HCT116 (cell line): ENCODE results near the gene TTBK1. TPM values are rescaled to one million over a fixed set of nuclear protein-coding genes. Genes with fewer than 3 reads are reported as not detected.

Source experiments
- ATAC-seq: fragments of 200-7000 bp; cut with Tn5 transposase; 2 replicates; pipeline ENCODE4 v1.9.1; 2020; ENCODE audit warnings: mild to moderate bottlenecking, moderate library complexity
- BruUV-seq: library from RNA; stranded (reverse); fragments of 400-500 nt; replicated peaks from 2 replicates; lab custom pipeline; 2021; lab: Mats Ljungman, UMichigan
- CTCF ChIA-PET: fragments of 300-600 bp; sonication (Branson Sonifier 250); formaldehyde crosslinking; loops from one replicate; lab custom pipeline; 2021; ENCODE audit warnings: antibody characterized with exemption; lab: Charles Lee
- POLR2A ChIA-PET: fragments of 300-600, 350-600 bp; sonication (Branson Sonifier 250); formaldehyde crosslinking; loops from one replicate; lab custom pipeline; 2021; ENCODE audit warnings: antibody characterized with exemption; lab: Charles Lee
- RAD21 ChIA-PET, 2 experiments: fragments of 300-600 bp; sonication (Branson Sonifier 250); formaldehyde crosslinking; loops; one replicate each; lab custom pipeline; 2023; ENCODE audit warnings: low total read pairs in 2 of 2; ENCODE audit not compliant: uncharacterized antibody in 2 of 2, unreplicated experiment in 2 of 2, low non-redundant PET in 1 of 2; lab: Charles Lee
- DNase-seq: peaks from one replicate; pipeline ENCODE4 v3.0.0-alpha.2; 2010; ENCODE audit warnings: low read depth, low spot score
- H2AFZ ChIP-seq: fragments of 200-600 bp; shearing (Covaris generic), sonication (generic); 2 replicates; pipeline ENCODE4 v1.6.1; 2017; ENCODE audit warnings: low read depth, mixed run types, mixed read lengths, antibody characterized with exemption, low read length; ENCODE audit not compliant: poor library complexity, severe bottlenecking
- H3K27ac ChIP-seq: 2 replicates; pipeline ENCODE4 v1.5.1; 2012; ENCODE audit warnings: low read depth, low read length
- H3K27me3 ChIP-seq: fragments of 200-600 bp; sonication (generic); 2 replicates; pipeline ENCODE4 v1.6.1; 2016; ENCODE audit warnings: mixed run types, low read length, mixed read lengths; ENCODE audit not compliant: insufficient read depth
- H3K36me3 ChIP-seq, 2 experiments: fragments of 200-500 bp in 1 of 2; fragments of 200-600 bp in 1 of 2; sonication (Bioruptor generic) in 1 of 2; sonication (generic) in 1 of 2; 2 replicates each; pipeline versions ENCODE4 v1.5.1 to v1.6.1; 2014 to 2016; ENCODE audit warnings: low read length in 2 of 2, inconsistent platforms in 1 of 2, mixed read lengths in 1 of 2, mixed run types in 1 of 2; ENCODE audit not compliant: insufficient read depth in 2 of 2, control insufficient read depth in 1 of 2
- H3K4me1 ChIP-seq, 2 experiments: fragments of 200-600 bp in 1 of 2; sonication (generic) in 1 of 2; 2 replicates each; pipeline versions ENCODE4 v1.5.1 to v1.6.1; 2012 to 2017; ENCODE audit warnings: low read length in 2 of 2, inconsistent platforms in 1 of 2, mild to moderate bottlenecking in 1 of 2, mixed read lengths in 1 of 2, mixed run types in 1 of 2, moderate library complexity in 1 of 2; ENCODE audit not compliant: insufficient read depth in 2 of 2, control insufficient read depth in 1 of 2
- H3K4me2 ChIP-seq: fragments of 200-600 bp; sonication (generic); 2 replicates; pipeline ENCODE4 v1.6.1; 2017; ENCODE audit warnings: mixed run types, low read length, mixed read lengths
- H3K4me3 ChIP-seq, 2 experiments: fragments of 200-600 bp in 1 of 2; sonication (generic) in 1 of 2; replicated peaks in 1 of 2; 2 replicates each; pipeline ENCODE4 v1.5.1; 2011 to 2016; ENCODE audit warnings: low read length in 2 of 2, control low read depth in 1 of 2, low read depth in 1 of 2, mild to moderate bottlenecking in 1 of 2, mixed read lengths in 1 of 2, mixed run types in 1 of 2
- H3K79me2 ChIP-seq: fragments of 200-600 bp; sonication (generic); 2 replicates; pipeline ENCODE4 v1.6.1; 2017; ENCODE audit warnings: mild to moderate bottlenecking, mixed run types, low read length, moderate library complexity, mixed read lengths; ENCODE audit not compliant: insufficient read depth
- H3K9ac ChIP-seq: fragments of 200-600 bp; sonication (generic); 2 replicates; pipeline ENCODE4 v1.6.1; 2016; ENCODE audit warnings: low read length, mixed read lengths
- H3K9me2 ChIP-seq: fragments of 200-600 bp; sonication (generic), shearing (Covaris generic); 2 replicates; pipeline ENCODE4 v1.6.1; 2017; ENCODE audit warnings: mixed run types, mild to moderate bottlenecking, moderate library complexity; ENCODE audit not compliant: insufficient read depth
- H3K9me3 ChIP-seq, 2 experiments: fragments of 200-500 bp in 1 of 2; fragments of 200-600 bp in 1 of 2; sonication (Bioruptor generic) in 1 of 2; sonication (generic) in 1 of 2; 2 replicates each; pipeline ENCODE4 v1.6.1; 2014 to 2017; ENCODE audit warnings: low read length in 2 of 2, mixed read lengths in 2 of 2, inconsistent platforms in 1 of 2, low read depth in 1 of 2, mild to moderate bottlenecking in 1 of 2, mixed run types in 1 of 2, moderate library complexity in 1 of 2; ENCODE audit not compliant: control insufficient read depth in 1 of 2, insufficient read depth in 1 of 2
- H4K20me1 ChIP-seq: fragments of 200-600 bp; sonication (generic), shearing (Covaris generic); 2 replicates; pipeline ENCODE4 v1.6.1; 2017; ENCODE audit warnings: mixed run types, mild to moderate bottlenecking, moderate library complexity; ENCODE audit not compliant: insufficient read depth
- ATF3 ChIP-seq: IDR thresholded peaks from 2 replicates; pipeline ENCODE4 v1.6.1; 2012
- CEBPB ChIP-seq: IDR thresholded peaks from 2 replicates; pipeline ENCODE4 v1.6.1; 2012; ENCODE audit warnings: low read depth
- ELF1 ChIP-seq: IDR thresholded peaks from 2 replicates; pipeline ENCODE4 v1.6.1; 2012; ENCODE audit warnings: low read depth, borderline replicate concordance
- EZH2 ChIP-seq: fragments of 200-600 bp; sonication (generic); IDR thresholded peaks from 2 replicates; pipeline ENCODE4 v1.6.1; 2017; ENCODE audit warnings: antibody characterized with exemption, mixed run types
- EZH2phosphoT487 ChIP-seq: fragments of 200-600 bp; IDR thresholded peaks from 2 replicates; pipeline ENCODE4 v1.6.1; 2018; ENCODE audit warnings: antibody characterized with exemption, borderline replicate concordance
- FOSL1 ChIP-seq: IDR thresholded peaks from 2 replicates; pipeline ENCODE4 v1.6.1; 2012; ENCODE audit warnings: low read depth
- POLR2A ChIP-seq: IDR thresholded peaks from 2 replicates; pipeline ENCODE4 v1.7.0; 2011; ENCODE audit warnings: borderline replicate concordance; ENCODE audit not compliant: insufficient read depth, insufficient read length; ENCODE audit errors: extremely low read depth
- POLR2AphosphoS5 ChIP-seq: IDR thresholded peaks from 2 replicates; pipeline ENCODE4 v1.6.1; 2011; ENCODE audit warnings: mild to moderate bottlenecking, low read depth, low read length, moderate library complexity
- RAD21 ChIP-seq: IDR thresholded peaks from 2 replicates; pipeline ENCODE4 v1.6.1; 2012; ENCODE audit warnings: low read depth, mild to moderate bottlenecking
- REST ChIP-seq: IDR thresholded peaks from 2 replicates; pipeline ENCODE4 v1.6.1; 2012; ENCODE audit warnings: low read depth
- SP1 ChIP-seq: IDR thresholded peaks from 2 replicates; pipeline ENCODE4 v1.6.1; 2012; ENCODE audit warnings: low read depth
- SRF ChIP-seq: IDR thresholded peaks from 2 replicates; pipeline ENCODE4 v1.6.1; 2012; ENCODE audit warnings: low read depth
- TCF7L2 ChIP-seq: IDR thresholded peaks from 2 replicates; pipeline ENCODE4 v1.7.0; 2011; ENCODE audit warnings: borderline replicate concordance, inconsistent platforms; ENCODE audit not compliant: insufficient read depth, insufficient read length; ENCODE audit errors: extremely low read depth
- YY1 ChIP-seq: IDR thresholded peaks from 2 replicates; pipeline ENCODE4 v1.6.1; 2011; ENCODE audit warnings: low read length, low read depth, moderate library complexity, mild to moderate bottlenecking; ENCODE audit not compliant: insufficient replicate concordance; ENCODE audit errors: extremely low read depth
- ZNF274 ChIP-seq: fragments of 200-500 bp; sonication (Bioruptor generic); IDR thresholded peaks from 2 replicates; pipeline ENCODE4 v1.6.1; 2014; ENCODE audit warnings: mild to moderate bottlenecking, low read depth, low read length, inconsistent platforms
- intact Hi-C: fragments of 100-400 bp; cut with micrococcal nuclease; formaldehyde crosslinking; loops from 2 replicates; pipeline ENCODE4 v1.10.0; 2022
- total RNA-seq: library from RNA; stranded (reverse); gene quantifications from one replicate; pipeline ENCODE4 v1.2.1, GENCODE V29; 2021; ENCODE audit not compliant: unreplicated experiment

Gene TTBK1
- total RNA-seq, 1 experiment from 2014 or later, result not detected

GRCh38 chr6:43284991-43285781 lies 41.9 kb downstream of the TTBK1 start (continued):
- TF ChIP-seq POLR2A (no peak), TCF7L2 (no peak), POLR2AphosphoS5 (no peak)

GRCh38 chr6:43285832-43286231 lies 42.6 kb downstream of the TTBK1 start:
- ATAC-seq (no peak), DNase-seq (no peak)
- BruUV-seq, result no TSS peak
- Histone ChIP-seq H3K4me2 (no peak overlapping the region), H3K27ac (no peak overlapping the region), H3K9ac (no peak overlapping the region), H3K9me3 (no peaks in the 10 kb centered on the region)
- POLR2A ChIA-PET, result no interaction called here
- TF ChIP-seq YY1 (no peak), SP1 (no peak), FOSL1 (no peak), ELF1 (no peak), CEBPB (no peak), POLR2AphosphoS5 (no peak), SRF (no peak), REST (no peak), ZNF274 (no peak), ATF3 (no peak), EZH2 (no peak), EZH2phosphoT487 (no peak), RAD21 (no peak)
- TF ChIP-seq, all 23 proteins: peak for 0
- no peaks in the 10 kb centered on the region for H3K9me2 ChIP-seq
- no peaks in the 10 kb centered on the region for H3K27me3 ChIP-seq
- RAD21 ChIA-PET, result no interaction called here
- no peak overlapping the region for H3K4me3 ChIP-seq
- no peaks in the 10 kb centered on the region for H3K79me2 ChIP-seq
- no peaks in the 10 kb centered on the region for H4K20me1 ChIP-seq
- CTCF ChIA-PET, result interaction anchor here (1.6 kb wide), 1 partner anchor 12 kb away, joined by 3 read pairs; the partner anchor contains the start of gene SLC22A7
- intact Hi-C loops, result no loop called here
- no peaks in the 10 kb centered on the region for H3K36me3 ChIP-seq
- no peaks in the 10 kb centered on the region for H3K4me1 ChIP-seq
- H2AFZ ChIP-seq, result no peak overlapping the region
